Esophagus (tissue), 2 donors: ENCODE measurements around the gene SORCS2. TPM values are rescaled to one million over a fixed set of nuclear protein-coding genes. Genes with fewer than 3 reads are reported as not detected.

ENCODE experiments used
- H3K27ac ChIP-seq, 2 donors: one replicate each; pipeline ENCODE4 v1.5.1; 2013; ENCODE audit warnings: low read depth in 2 of 2, mild to moderate bottlenecking in 2 of 2, inconsistent platforms in 1 of 2, low read length in 1 of 2, moderate library complexity in 1 of 2
- H3K27me3 ChIP-seq, 2 donors: one replicate each; pipeline ENCODE4 v1.6.1; 2013; ENCODE audit warnings: low read length in 2 of 2, control low read depth in 1 of 2, mild to moderate bottlenecking in 1 of 2; ENCODE audit not compliant: insufficient read depth in 2 of 2, control insufficient read depth in 1 of 2
- H3K36me3 ChIP-seq, 2 donors: one replicate each; pipeline ENCODE4 v1.6.1; 2013; ENCODE audit warnings: low read length in 1 of 2; ENCODE audit not compliant: control insufficient read depth in 2 of 2, insufficient read depth in 2 of 2
- H3K4me1 ChIP-seq, 2 donors: one replicate each; pipeline ENCODE4 v1.6.1; 2013; ENCODE audit warnings: low read length in 1 of 2; ENCODE audit not compliant: control insufficient read depth in 2 of 2, insufficient read depth in 2 of 2
- H3K4me3 ChIP-seq, 2 donors: one replicate each; pipeline ENCODE4 v1.5.1; 2013; ENCODE audit warnings: low read length in 2 of 2, mild to moderate bottlenecking in 2 of 2, low read depth in 1 of 2, moderate library complexity in 1 of 2
- H3K9me3 ChIP-seq, 2 donors: one replicate each; pipeline ENCODE4 v1.6.1; 2013; ENCODE audit warnings: mild to moderate bottlenecking in 2 of 2, low read depth in 1 of 2, low read length in 1 of 2, moderate library complexity in 1 of 2; ENCODE audit not compliant: control insufficient read depth in 2 of 2, insufficient read depth in 1 of 2
- WGBS, 2 donors: extraction: QIAGEN DNeasy Blood & Tissue Kit; methylation state at CpG; one replicate each; pipeline ENCODE4 v1.1.7; 2013; 5-methylcytosine and 5-hydroxymethylcytosine counted together
- polyA plus RNA-seq, 2 donors: library from polyadenylated mRNA; stranded (reverse); fragments of 200-250 nt; gene quantifications; one replicate each; pipeline ENCODE4 v1.2.3, GENCODE V29; 2013
- donor health status: healthy with polysubstance abuse.
- donor health status: Bipolar disorder and iron deficiency.

Gene SORCS2
- polyA plus RNA-seq, 2 donors: 1.1 to 1.2 TPM

GRCh38 chr4:7622371-7622770 is 430.0 kb downstream of the SORCS2 start:
- Histone ChIP-seq H3K9me3 (no peaks in the 10 kb centered on the region), H3K4me1 (peaks cover 0 to 1% of the 10 kb centered on the region in 2 donors), H3K27me3 (no peaks in the 10 kb centered on the region), H3K36me3 (no peaks in the 10 kb centered on the region), H3K27ac (no peak overlapping the region), H3K4me3 (no peak overlapping the region)
- 80 to 86% methylated on average over 9 of the region's 9 CpGs for WGBS, 2 donors

GRCh38 chr4:7623468-7623867 is 431.1 kb downstream of the SORCS2 start:
- WGBS, 2 donors: 89 to 92% methylated on average over 13 of the region's 13 CpGs
- H3K9me3 ChIP-seq: no peaks in the 10 kb centered on the region
- H3K4me1 ChIP-seq: peaks cover 0 to 1% of the 10 kb centered on the region in 2 donors
- H3K27ac ChIP-seq: no peak overlapping the region
- no peaks in the 10 kb centered on the region for H3K27me3 ChIP-seq
- H3K36me3 ChIP-seq: no peaks in the 10 kb centered on the region
- H3K4me3 ChIP-seq: no peak overlapping the region

GRCh38 chr4:7624396-7624980 is 432.1 kb downstream of the SORCS2 start:
- Histone ChIP-seq H3K9me3 (no peaks in the 10 kb centered on the region), H3K4me3 (no peak overlapping the region), H3K36me3 (no peaks in the 10 kb centered on the region), H3K27ac (no peak overlapping the region), H3K27me3 (no peaks in the 10 kb centered on the region), H3K4me1 (peaks cover 0 to under 1% of the 10 kb centered on the region in 2 donors)
- WGBS, 2 donors: 73 to 85% methylated on average over 11 of the region's 11 CpGs

GRCh38 chr4:7625071-7625470 is 432.7 kb downstream of the SORCS2 start:
- Histone ChIP-seq H3K36me3 (no peaks in the 10 kb centered on the region), H3K9me3 (peaks cover 0 to 1% of the 10 kb centered on the region in 2 donors), H3K27me3 (no peaks in the 10 kb centered on the region), H3K27ac (no peak overlapping the region), H3K4me1 (peaks cover 0 to 3% of the 10 kb centered on the region in 2 donors), H3K4me3 (no peak overlapping the region)
- 24 to 29% methylated on average over 3 of the region's 3 CpGs for WGBS, 2 donors

- Histone ChIP-seq H3K27ac (no peak overlapping the region), H3K4me1 (peaks cover 6 to 8% of the 10 kb centered on the region in 2 donors), H3K9me3 (peaks cover 0 to 1% of the 10 kb centered on the region in 2 donors), H3K4me3 (no peak overlapping the region), H3K36me3 (no peaks in the 10 kb centered on the region), H3K27me3 (no peaks in the 10 kb centered on the region)
- 73 to 82% methylated on average over 7 of the region's 7 CpGs for WGBS, 2 donors
Observed at GRCh38 chr4:7626531-7626930, 434.2 kb downstream of the SORCS2 start.

GRCh38 chr4:7627251-7628250 is 435.2 kb downstream of the SORCS2 start:
- Histone ChIP-seq H3K9me3 (peaks cover 0 to 1% of the 10 kb centered on the region in 2 donors), H3K27me3 (no peaks in the 10 kb centered on the region), H3K36me3 (no peaks in the 10 kb centered on the region), H3K4me1 (peaks cover 6 to 10% of the 10 kb centered on the region in 2 donors), H3K4me3 (no peak overlapping the region), H3K27ac (no peak overlapping the region)
- WGBS, 2 donors: 86 to 91% methylated on average over 18 of the region's 18 CpGs

- peaks cover 6 to 10% of the 10 kb centered on the region in 2 donors for H3K4me1 ChIP-seq
- no peaks in the 10 kb centered on the region for H3K36me3 ChIP-seq
- H3K4me3 ChIP-seq: no peak overlapping the region
- no peaks in the 10 kb centered on the region for H3K27me3 ChIP-seq
- no peak overlapping the region for H3K27ac ChIP-seq
- WGBS, 2 donors: 52 to 79% methylated on average over 9 to 10 of the region's 10 CpGs
- H3K9me3 ChIP-seq: peaks cover 0 to 1% of the 10 kb centered on the region in 2 donors
Observed at GRCh38 chr4:7628432-7628831, 436.1 kb downstream of the SORCS2 start.

GRCh38 chr4:7629501-7630254 is 437.3 kb downstream of the SORCS2 start:
- Histone ChIP-seq H3K27me3 (no peaks in the 10 kb centered on the region), H3K4me3 (no peak overlapping the region), H3K9me3 (peaks cover 0 to 1% of the 10 kb centered on the region in 2 donors), H3K27ac (no peak overlapping the region), H3K4me1 (peaks cover 6 to 10% of the 10 kb centered on the region in 2 donors), H3K36me3 (no peaks in the 10 kb centered on the region)
- 85 to 87% methylated on average over 13 of the region's 13 CpGs for WGBS, 2 donors

GRCh38 chr4:7630568-7631287 is 438.4 kb downstream of the SORCS2 start:
- peak overlapping the region in 1 of 2 donors; percentile 14 for H3K27ac ChIP-seq
- H3K4me1 ChIP-seq: peaks cover 10% of the 10 kb centered on the region in 2 donors
- H3K36me3 ChIP-seq: no peaks in the 10 kb centered on the region
- no peak overlapping the region for H3K4me3 ChIP-seq
- peaks cover 0 to 1% of the 10 kb centered on the region in 2 donors for H3K9me3 ChIP-seq
- WGBS, 2 donors: 20 to 36% methylated on average over 17 of the region's 17 CpGs
- no peaks in the 10 kb centered on the region for H3K27me3 ChIP-seq
